ENCODE measurements around the gene BRWD1.
A peak's percentile ranks its signal among the peaks of the same experiment; 100 is the strongest.

Gene BRWD1

GRCh38 chr21:39313571-39314142 lies at the start of gene BRWD1:
BRWD1 (minus strand) TSS chr21:39313632; CDS start chr21:39313491, 141 bp downstream.
- DNase-seq, result peak; percentile 71

- no peak for DNase-seq
Observed at GRCh38 chr21:39362733-39363132, 49.3 kb upstream of the BRWD1 start.

- DNase-seq, result no peak
Observed at GRCh38 chr21:39359382-39359781, 46.0 kb upstream of the BRWD1 start.

GRCh38 chr21:39353295-39353694 lies 39.9 kb upstream of the BRWD1 start:
- DNase-seq, result no peak

- no peak for DNase-seq
Observed at GRCh38 chr21:39350094-39351005, 36.9 kb upstream of the BRWD1 start.

- DNase-seq, result peak; percentile 96
Observed at GRCh38 chr21:39349211-39350093, 36.0 kb upstream of the BRWD1 start.

- peak; percentile 75 for DNase-seq
Observed at GRCh38 chr21:39348355-39349210, 35.2 kb upstream of the BRWD1 start, which contains the start of gene HMGN1. HMGN1 (minus strand) TSS chr21:39349088; CDS start chr21:39348917, 171 bp downstream.

GRCh38 chr21:39348040-39348354 lies 34.6 kb upstream of the BRWD1 start:
- no peak for DNase-seq

- DNase-seq, result no peak
Observed at GRCh38 chr21:39347537-39347936, 34.1 kb upstream of the BRWD1 start.

GRCh38 chr21:39346671-39347331 lies 33.4 kb upstream of the BRWD1 start:
- no peak for DNase-seq

- DNase-seq, result no peak
Observed at GRCh38 chr21:39346206-39346605, 32.8 kb upstream of the BRWD1 start.

GRCh38 chr21:39345440-39345839 lies 32.0 kb upstream of the BRWD1 start:
- no peak for DNase-seq

GRCh38 chr21:39344848-39345247 lies 31.4 kb upstream of the BRWD1 start:
- DNase-seq, result no peak

- DNase-seq, result no peak
Observed at GRCh38 chr21:39341249-39341923, 28.0 kb upstream of the BRWD1 start.

GRCh38 chr21:39340687-39341086 lies 27.3 kb upstream of the BRWD1 start:
- no peak for DNase-seq

- no peak for DNase-seq
Observed at GRCh38 chr21:39339231-39339630, 25.8 kb upstream of the BRWD1 start.

- DNase-seq, result no peak
Observed at GRCh38 chr21:39336457-39337008, 23.1 kb upstream of the BRWD1 start.

GRCh38 chr21:39334611-39335010 lies 21.2 kb upstream of the BRWD1 start:
- no peak for DNase-seq

GRCh38 chr21:39332175-39332574 lies 18.7 kb upstream of the BRWD1 start:
- no peak for DNase-seq

GRCh38 chr21:39330001-39330400 lies 16.6 kb upstream of the BRWD1 start:
- DNase-seq, result no peak

- DNase-seq, result no peak
Observed at GRCh38 chr21:39327727-39328126, 14.3 kb upstream of the BRWD1 start.
